HepG2 (cell line): ENCODE results near the gene STX2.

ENCODE experiments used
- CBFB ChIP-seq: sonication (generic); formaldehyde crosslinking; IDR thresholded peaks from 2 replicates; pipeline ENCODE4 v1.4.0; 2020; ENCODE audit warnings: missing genetic modification reagents
- CTCF ChIP-seq: sonication (generic); formaldehyde crosslinking; IDR thresholded peaks from 2 replicates; pipeline ENCODE4 v1.5.0; 2020; ENCODE audit warnings: mild to moderate bottlenecking, missing genetic modification reagents, moderate library complexity
- ETV6 ChIP-seq: sonication (generic); formaldehyde crosslinking; conservative IDR thresholded peaks from 2 replicates; pipeline ENCODE4 v1.4.0; 2020; ENCODE audit warnings: missing genetic modification reagents
- HNRNPH1 ChIP-seq: fragments of 200-400 bp; formaldehyde crosslinking; optimal IDR thresholded peaks from 2 replicates; pipeline ENCODE3; 2017; ENCODE audit warnings: mild to moderate bottlenecking, low read depth, low read length
- NFATC3 ChIP-seq: sonication (generic); formaldehyde crosslinking; IDR thresholded peaks from 2 replicates; pipeline ENCODE4 v1.5.1; 2020; ENCODE audit warnings: mild to moderate bottlenecking, missing genetic modification reagents
- SUZ12 ChIP-seq: fragments of 150-350 bp; IDR thresholded peaks from 2 replicates; pipeline ENCODE4 v1.6.1; 2014; ENCODE audit warnings: low read depth, low read length
- ZNF547 ChIP-seq: sonication (generic); formaldehyde crosslinking; IDR thresholded peaks from 2 replicates; pipeline ENCODE4 v1.5.1; 2020; ENCODE audit warnings: mild to moderate bottlenecking, missing genetic modification reagents

GRCh38 chr12:130764475-130765185 is 74.4 kb downstream of the STX2 start:
- TF ChIP-seq CTCF (no peak), CBFB (CRISPR knock-in tag) (no peak), ETV6 (CRISPR knock-in tag) (no peak), HNRNPH1 (no peak), SUZ12 (no peak), ZNF547 (CRISPR knock-in tag) (no peak), NFATC3 (CRISPR knock-in tag) (no peak)
